ENCODE results near the gene NTSR2.

- no peak for TF ChIP-seq EZH2phosphoT487 (IDR thresholded peaks at IDR 0.05)
- TF ChIP-seq CTCF (IDR thresholded peaks at IDR 0.05), result no peak
Measured at GRCh38 chr2:11667866-11668637, 1.9 kb downstream of the NTSR2 start.

Measured in neural progenitor cell (in vitro differentiated cells).